ENCODE results near the gene ERVW-1. TPM values are rescaled to one million over a fixed set of nuclear protein-coding genes. Genes with fewer than 3 reads are reported as not detected.

ERVW-1 gene
- total RNA-seq, 2 experiments from 2014 or later = not detected

GRCh38 chr7:92432299-92432946, 45.3 kb downstream of the ERVW-1 start:
- no peak overlapping the region for H2AFZ ChIP-seq (ENCODE audit: low read length)
- CTCF ChIA-PET (ENCODE audit: unreplicated experiment) = no interaction called here
- no TSS peak for BruUV-seq (replicated peaks)

GRCh38 chr7:92427193-92427592, 50.6 kb downstream of the ERVW-1 start:
- intact Hi-C loops (cut with micrococcal nuclease; ENCODE audit: unreplicated experiment) = no loop called here
- no peaks in the 10 kb centered on the region for H3K9me3 ChIP-seq (ENCODE audit: low read length)
- POLR2A ChIA-PET = interaction anchor here (0.7 kb wide), 1 partner anchor 14 kb away, joined by 5 read pairs; no protein-coding TSS in a partner anchor

More at GRCh38 chr7:92432299-92432946, 45.3 kb downstream of the ERVW-1 start:
- intact Hi-C loops (cut with micrococcal nuclease; ENCODE audit: unreplicated experiment) = no loop called here
- no peaks in the 10 kb centered on the region for H3K9me3 ChIP-seq (ENCODE audit: low read length)
- no peak for DNase-seq (ENCODE audit: low spot score)
- POLR2A ChIA-PET = interaction anchor here (0.7 kb wide), 1 partner anchor 302 kb away, joined by 3 read pairs; no protein-coding TSS in a partner anchor
- H3K36me3 ChIP-seq (ENCODE audit: insufficient read depth, low read length) = no peaks in the 10 kb centered on the region
- H4K20me1 ChIP-seq (ENCODE audit: insufficient read depth, low read length) = no peaks in the 10 kb centered on the region
- H3K27ac ChIP-seq (ENCODE audit: low read depth, low read length, poor library complexity, severe bottlenecking) = no peak overlapping the region
- no peaks in the 10 kb centered on the region for H3K79me2 ChIP-seq (ENCODE audit: insufficient read depth, low read depth, low read length)
- H3K9me2 ChIP-seq (ENCODE audit: insufficient read depth, low read length) = no peaks in the 10 kb centered on the region
- TF ChIP-seq CTCF (conservative IDR thresholded peaks at IDR 0.05; ENCODE audit: low read length) (no peak), EZH2phosphoT487 (IDR thresholded peaks at IDR 0.05; ENCODE audit: borderline replicate concordance, low read depth, low read length) (no peak)
- no peaks in the 10 kb centered on the region for H3K4me1 ChIP-seq (ENCODE audit: insufficient read depth, low read length, poor library complexity, severe bottlenecking)
- no peak overlapping the region for H3K4me2 ChIP-seq (ENCODE audit: low read length)
- H3K4me3 ChIP-seq (ENCODE audit: low read depth, low read length, poor library complexity, severe bottlenecking) = no peak overlapping the region

More at GRCh38 chr7:92427193-92427592, 50.6 kb downstream of the ERVW-1 start:
- Histone ChIP-seq H3K9me2 (ENCODE audit: insufficient read depth, low read length) (no peaks in the 10 kb centered on the region), H3K36me3 (ENCODE audit: insufficient read depth, low read length) (no peaks in the 10 kb centered on the region), H3K4me3 (ENCODE audit: low read depth, low read length, poor library complexity, severe bottlenecking) (no peak overlapping the region), H3K27ac (ENCODE audit: low read depth, low read length, poor library complexity, severe bottlenecking) (no peak overlapping the region), H3K4me1 (ENCODE audit: insufficient read depth, low read length, poor library complexity, severe bottlenecking) (peaks cover 5% of the 10 kb centered on the region), H3K79me2 (ENCODE audit: insufficient read depth, low read depth, low read length) (no peaks in the 10 kb centered on the region), H2AFZ (ENCODE audit: low read length) (no peak overlapping the region), H3K4me2 (ENCODE audit: low read length) (no peak overlapping the region), H4K20me1 (ENCODE audit: insufficient read depth, low read length) (no peaks in the 10 kb centered on the region)
- BruUV-seq (replicated peaks) = no TSS peak
- no peak for DNase-seq (ENCODE audit: low spot score)
- no peak for TF ChIP-seq EZH2phosphoT487 (IDR thresholded peaks at IDR 0.05; ENCODE audit: borderline replicate concordance, low read depth, low read length)
- no peak for TF ChIP-seq CTCF (conservative IDR thresholded peaks at IDR 0.05; ENCODE audit: low read length)
- CTCF ChIA-PET (ENCODE audit: unreplicated experiment) = no interaction called here
